ENCODE data around the gene FALEC. TPM values are rescaled to one million over a fixed set of nuclear protein-coding genes. Genes with fewer than 3 reads are reported as not detected.
A peak's percentile ranks its signal among the peaks of the same experiment; 100 is the strongest.

Gene FALEC
- total and polyA plus RNA-seq, 10 donors: 0.20 to 1.9 (median 0.63) TPM; not detected in 6

DNA sequence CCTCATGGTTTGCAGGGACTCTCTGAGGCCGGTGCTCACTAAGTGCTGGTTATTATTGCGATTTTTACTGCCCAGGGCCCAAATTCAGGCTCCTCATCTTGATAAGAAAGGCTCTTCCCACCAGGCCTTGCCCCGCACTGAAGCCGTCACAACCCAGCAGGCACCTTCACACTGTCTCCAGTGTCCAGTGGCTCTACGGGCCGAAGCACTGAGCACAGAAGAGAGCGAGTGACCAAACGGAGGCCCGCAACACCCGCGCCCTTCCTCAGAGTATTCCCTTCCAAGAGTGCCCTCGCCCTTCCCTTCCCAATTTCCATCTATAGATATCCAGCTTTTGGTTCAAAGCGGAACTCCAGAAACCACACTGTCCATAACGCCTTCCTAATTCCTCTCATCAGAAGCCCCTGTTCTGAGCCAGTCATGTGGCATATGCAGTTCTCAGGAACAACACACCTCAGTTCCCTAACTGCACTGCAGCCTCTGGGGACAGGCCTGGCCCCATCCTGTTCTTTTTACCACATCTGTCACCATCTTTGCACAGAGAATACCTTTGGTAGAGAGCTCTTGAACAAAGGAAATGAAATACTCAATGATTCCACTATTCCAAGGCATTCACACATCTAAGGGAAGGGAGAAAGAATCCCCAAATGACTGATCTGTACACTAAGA lies 15.1 kb downstream of the FALEC start:
- TF ChIP-seq, protein P1, sequence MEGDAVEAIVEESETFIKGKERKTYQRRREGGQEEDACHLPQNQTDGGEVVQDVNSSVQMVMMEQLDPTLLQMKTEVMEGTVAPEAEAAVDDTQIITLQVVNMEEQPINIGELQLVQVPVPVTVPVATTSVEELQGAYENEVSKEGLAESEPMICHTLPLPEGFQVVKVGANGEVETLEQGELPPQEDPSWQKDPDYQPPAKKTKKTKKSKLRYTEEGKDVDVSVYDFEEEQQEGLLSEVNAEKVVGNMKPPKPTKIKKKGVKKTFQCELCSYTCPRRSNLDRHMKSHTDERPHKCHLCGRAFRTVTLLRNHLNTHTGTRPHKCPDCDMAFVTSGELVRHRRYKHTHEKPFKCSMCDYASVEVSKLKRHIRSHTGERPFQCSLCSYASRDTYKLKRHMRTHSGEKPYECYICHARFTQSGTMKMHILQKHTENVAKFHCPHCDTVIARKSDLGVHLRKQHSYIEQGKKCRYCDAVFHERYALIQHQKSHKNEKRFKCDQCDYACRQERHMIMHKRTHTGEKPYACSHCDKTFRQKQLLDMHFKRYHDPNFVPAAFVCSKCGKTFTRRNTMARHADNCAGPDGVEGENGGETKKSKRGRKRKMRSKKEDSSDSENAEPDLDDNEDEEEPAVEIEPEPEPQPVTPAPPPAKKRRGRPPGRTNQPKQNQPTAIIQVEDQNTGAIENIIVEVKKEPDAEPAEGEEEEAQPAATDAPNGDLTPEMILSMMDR (IDR thresholded peaks at IDR 0.05 in 8 of 11, conservative IDR thresholded peaks at IDR 0.05 in 3 of 11): no peak
- no peak for TF ChIP-seq POLR2AphosphoS5 (IDR thresholded peaks at IDR 0.05)
- TF ChIP-seq POLR2A (IDR thresholded peaks at IDR 0.05): no peak
- intact Hi-C loops (cut with DNase I; ENCODE audit: low total_unique reads): loop anchor here (5.0 kb wide), 1 partner anchor 68 kb away; no protein-coding TSS in a partner anchor

DNA sequence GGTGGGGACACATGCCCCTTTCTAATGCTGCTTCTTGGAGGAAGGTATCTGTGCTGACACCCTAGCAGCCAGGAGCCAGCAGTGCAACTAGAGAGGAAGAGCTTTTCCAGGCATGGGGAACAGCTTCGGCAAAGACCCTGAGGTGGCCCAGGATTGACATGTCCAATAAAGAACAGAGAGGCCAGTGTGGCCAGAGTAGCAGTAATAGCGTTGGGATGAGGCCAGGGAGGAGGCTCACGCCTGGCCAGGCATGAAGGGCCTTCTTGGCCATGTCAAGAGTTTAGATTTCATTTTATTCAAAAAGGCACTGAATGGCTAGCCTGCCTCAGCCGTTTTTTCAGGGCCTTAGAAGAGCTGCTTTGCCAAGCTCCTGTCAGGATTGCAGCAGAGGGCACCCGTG lies 17.3 kb downstream of the FALEC start:
- Histone ChIP-seq H3K27ac (no peak overlapping the region), H3K9me3 (no peaks in the 10 kb centered on the region), H3K27me3 (replicated peaks in 1 of 7) (no peaks in the 10 kb centered on the region), H3K36me3 (no peaks in the 10 kb centered on the region), H3K4me3 (no peak overlapping the region), H3K4me1 (no peaks in the 10 kb centered on the region)
- intact Hi-C loops (cut with DNase I; ENCODE audit: low total_unique reads): loop anchor here (5.0 kb wide), 1 partner anchor 71 kb away; no protein-coding TSS in a partner anchor
- DNase-seq: peak; percentile 31
- WGBS, 5 donors: 46 to 60% (median 56%) methylated on average over 5 of the region's 5 CpGs
- TF ChIP-seq, protein P1 (IDR thresholded peaks at IDR 0.05 in 8 of 11, conservative IDR thresholded peaks at IDR 0.05 in 3 of 11): peak in 4 of 11 experiments; percentile 8 to 39 (median 34)
- TF ChIP-seq POLR2A (IDR thresholded peaks at IDR 0.05) (no peak), POLR2AphosphoS5 (IDR thresholded peaks at IDR 0.05) (no peak)

More for the DNA sequence above, 15.1 kb downstream of the FALEC start:
- no peak overlapping the region for H3K4me3 ChIP-seq
- peak; percentile 41 for DNase-seq
- H3K4me1 ChIP-seq: no peaks in the 10 kb centered on the region
- no peak overlapping the region for H3K27ac ChIP-seq
- no peaks in the 10 kb centered on the region for H3K27me3 ChIP-seq (replicated peaks in 1 of 7)
- WGBS, 5 donors: 91 to 97% (median 94%) methylated on average over 14 of the region's 14 CpGs
- H3K9me3 ChIP-seq: no peaks in the 10 kb centered on the region
- no peaks in the 10 kb centered on the region for H3K36me3 ChIP-seq

DNA sequence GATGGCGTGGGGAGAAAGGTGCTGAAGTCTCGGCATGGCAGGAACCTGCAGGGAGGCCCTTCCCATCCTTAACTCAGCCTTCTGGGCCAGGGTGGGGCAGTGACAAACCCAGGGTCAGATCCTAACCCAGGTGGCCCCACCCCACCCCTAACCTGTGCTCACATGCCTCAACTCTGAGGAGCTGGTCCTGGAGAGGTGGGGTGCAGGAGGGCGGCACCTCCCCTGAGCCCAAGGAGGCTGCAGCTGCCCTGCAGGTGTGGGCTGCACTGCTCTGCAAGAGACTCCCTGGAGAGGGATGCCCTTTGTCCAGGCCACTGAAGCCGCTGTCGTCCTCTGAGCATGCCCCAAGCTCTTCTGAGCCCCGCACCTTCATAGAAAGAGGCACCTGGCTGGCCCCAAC lies 18.4 kb downstream of the FALEC start:
- no peaks in the 10 kb centered on the region for H3K4me1 ChIP-seq
- H3K27ac ChIP-seq: no peak overlapping the region
- H3K9me3 ChIP-seq: no peaks in the 10 kb centered on the region
- DNase-seq: peak; percentile 69
- no peak overlapping the region for H3K4me3 ChIP-seq
- H3K27me3 ChIP-seq (replicated peaks in 1 of 7): no peaks in the 10 kb centered on the region
- intact Hi-C loops (cut with DNase I; ENCODE audit: low total_unique reads): loop anchor here (5.0 kb wide), 1 partner anchor 72 kb away; no protein-coding TSS in a partner anchor
- 91 to 98% (median 94%) methylated on average over 6 of the region's 6 CpGs for WGBS, 5 donors
- TF ChIP-seq POLR2A (IDR thresholded peaks at IDR 0.05): no peak
- TF ChIP-seq, protein P1 (IDR thresholded peaks at IDR 0.05 in 8 of 11, conservative IDR thresholded peaks at IDR 0.05 in 3 of 11): no peak
- TF ChIP-seq POLR2AphosphoS5 (IDR thresholded peaks at IDR 0.05): no peak
- no peaks in the 10 kb centered on the region for H3K36me3 ChIP-seq

DNA sequence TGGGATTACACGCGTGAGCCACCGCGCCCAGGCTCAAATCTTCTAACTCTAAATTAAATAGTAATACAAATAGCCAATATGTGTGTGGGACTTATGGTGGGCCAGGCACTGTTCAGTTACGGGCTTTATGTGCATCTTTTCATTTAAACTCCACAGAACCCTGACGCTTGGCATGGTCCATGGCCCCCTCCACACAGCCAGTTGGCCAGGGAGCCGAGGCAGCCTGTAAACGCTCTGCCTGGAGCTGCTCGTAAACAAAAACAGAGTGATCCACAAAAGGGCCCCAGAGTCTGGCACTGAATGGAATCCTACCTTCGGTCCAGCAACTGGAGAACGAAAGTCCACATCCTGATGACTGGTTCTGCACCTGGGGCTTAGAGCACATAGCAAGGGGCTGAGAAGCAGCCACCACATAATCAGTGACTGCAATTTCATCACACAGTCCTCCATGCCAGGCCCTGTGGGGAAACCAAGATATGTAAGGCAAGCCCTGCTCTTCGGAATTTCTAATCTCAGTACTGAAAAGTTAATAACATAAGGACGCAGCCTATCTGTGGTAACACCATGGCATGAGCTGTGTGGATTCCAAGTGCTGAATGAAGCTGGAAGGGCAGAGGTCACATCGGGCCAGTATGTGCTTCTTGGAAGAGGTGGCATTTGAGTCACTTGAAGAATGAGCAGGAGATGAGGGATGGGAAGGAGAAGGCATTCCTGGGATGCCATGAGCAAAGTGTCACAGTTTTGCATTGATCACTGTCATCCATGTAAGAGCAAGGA lies 20.1 kb downstream of the FALEC start:
- Histone ChIP-seq H3K36me3 (no peaks in the 10 kb centered on the region), H3K27ac (no peak overlapping the region), H3K4me1 (no peaks in the 10 kb centered on the region), H3K4me3 (no peak overlapping the region), H3K9me3 (no peaks in the 10 kb centered on the region), H3K27me3 (replicated peaks in 1 of 7) (no peaks in the 10 kb centered on the region)
- no peak for TF ChIP-seq POLR2A (IDR thresholded peaks at IDR 0.05)
- no peak for TF ChIP-seq POLR2AphosphoS5 (IDR thresholded peaks at IDR 0.05)
- TF ChIP-seq, protein P1 (IDR thresholded peaks at IDR 0.05 in 8 of 11, conservative IDR thresholded peaks at IDR 0.05 in 3 of 11): no peak
- intact Hi-C loops (cut with DNase I; ENCODE audit: low total_unique reads): no loop called here
- DNase-seq: peak; percentile 34
- WGBS, 5 donors: 91 to 96% (median 94%) methylated on average over 14 of the region's 14 CpGs
